ENCODE data around the gene PCNX3. TPM values are rescaled to one million over a fixed set of nuclear protein-coding genes. Genes with fewer than 3 reads are reported as not detected.

PCNX3 gene
- total RNA-seq, 4 donors from 2014 or later, result 56.4 to 89.0 (median 62.4) TPM

DNA sequence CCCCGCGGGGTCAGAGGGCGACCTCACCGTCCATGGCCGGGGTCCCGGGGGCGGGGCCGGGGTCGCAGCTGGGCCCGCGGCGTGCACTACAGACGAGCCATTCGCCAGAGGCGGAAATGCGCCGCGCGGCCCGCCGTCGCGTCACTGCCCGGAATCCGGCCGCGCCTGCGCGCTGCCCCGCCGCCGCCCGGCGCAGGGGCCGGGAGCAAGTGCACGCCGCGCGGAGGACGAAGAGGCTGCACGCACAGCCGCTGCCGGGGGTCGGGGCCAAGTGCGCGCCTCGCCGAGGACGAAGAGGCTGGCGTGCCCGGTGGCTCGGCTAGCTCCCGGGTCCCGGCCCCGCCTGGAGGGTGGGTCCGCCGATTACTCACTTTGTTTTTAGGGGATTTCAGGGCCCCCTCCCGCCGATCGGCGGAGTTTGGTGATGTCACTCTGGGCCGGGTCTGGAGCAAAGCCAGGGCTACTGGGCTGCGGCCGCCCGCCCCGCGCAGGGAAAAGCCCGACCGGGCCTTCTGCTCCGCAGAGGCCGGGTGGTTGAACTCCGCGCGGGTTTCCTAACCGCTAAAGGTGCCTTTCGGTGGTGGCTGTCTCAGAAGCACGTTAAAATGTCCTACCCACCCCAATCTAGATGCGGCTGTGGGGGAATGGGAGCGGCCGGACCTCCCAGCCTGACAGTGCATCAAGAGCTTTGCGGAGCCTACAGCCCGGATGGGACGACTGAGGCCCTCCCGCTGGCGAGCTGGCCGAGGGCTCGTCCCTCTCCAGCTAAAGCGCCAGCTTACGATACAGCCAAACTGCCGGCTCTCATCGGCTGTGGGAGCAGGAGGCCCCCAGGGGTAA lies 47.4 kb downstream of the PCNX3 start, which contains the start of gene RELA:
Gene RELA, minus strand, starts transcription at position 118 of the 840 bp plus-strand sequence. Its CDS starts 84 bp downstream, at position 34.
- intact Hi-C loops (cut with DNase I; ENCODE audit: low total_unique reads), result no loop called here
- H3K27ac ChIP-seq, result peak within 1 kb of the TSS; percentile 96 to 99 (median 98)
- peak; percentile 93 for DNase-seq
- in situ Hi-C loops (cut with MboI; ENCODE audit: low pct_ligation_motif_present in 1 of 4, low pct_unique_long_range_greater_than_20kb in 1 of 4, low sequenced_read_pairs in 3 of 4), result no loop called here
- 0% methylated on average over 38 of the region's 91 CpGs; no CpG with 5 or more reads in 1 of the 2 donors for WGBS, 2 donors (ENCODE audit: low coverage in 1 of 2)
- H3K36me3 ChIP-seq, result peaks cover 0 to 25% (median 12%) of the 10 kb centered on the region in 4 donors
- TF ChIP-seq EP300 (IDR thresholded peaks at IDR 0.05; ENCODE audit: low read depth) (peak; percentile 8), POLR2AphosphoS5 (IDR thresholded peaks at IDR 0.05) (peak; percentile 73 to 84 (median 75)), POLR2A (IDR thresholded peaks at IDR 0.05) (peak; percentile 92)
- TF ChIP-seq, protein P1, sequence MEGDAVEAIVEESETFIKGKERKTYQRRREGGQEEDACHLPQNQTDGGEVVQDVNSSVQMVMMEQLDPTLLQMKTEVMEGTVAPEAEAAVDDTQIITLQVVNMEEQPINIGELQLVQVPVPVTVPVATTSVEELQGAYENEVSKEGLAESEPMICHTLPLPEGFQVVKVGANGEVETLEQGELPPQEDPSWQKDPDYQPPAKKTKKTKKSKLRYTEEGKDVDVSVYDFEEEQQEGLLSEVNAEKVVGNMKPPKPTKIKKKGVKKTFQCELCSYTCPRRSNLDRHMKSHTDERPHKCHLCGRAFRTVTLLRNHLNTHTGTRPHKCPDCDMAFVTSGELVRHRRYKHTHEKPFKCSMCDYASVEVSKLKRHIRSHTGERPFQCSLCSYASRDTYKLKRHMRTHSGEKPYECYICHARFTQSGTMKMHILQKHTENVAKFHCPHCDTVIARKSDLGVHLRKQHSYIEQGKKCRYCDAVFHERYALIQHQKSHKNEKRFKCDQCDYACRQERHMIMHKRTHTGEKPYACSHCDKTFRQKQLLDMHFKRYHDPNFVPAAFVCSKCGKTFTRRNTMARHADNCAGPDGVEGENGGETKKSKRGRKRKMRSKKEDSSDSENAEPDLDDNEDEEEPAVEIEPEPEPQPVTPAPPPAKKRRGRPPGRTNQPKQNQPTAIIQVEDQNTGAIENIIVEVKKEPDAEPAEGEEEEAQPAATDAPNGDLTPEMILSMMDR (IDR thresholded peaks at IDR 0.05), result peak in 1 of 5 experiments; percentile 10
- peaks cover 17 to 29% (median 25%) of the 10 kb centered on the region in 4 donors for H3K4me1 ChIP-seq
- peak within 1 kb of the TSS; percentile 78 to 99 (median 86) for H3K4me3 ChIP-seq
- no peaks in the 10 kb centered on the region for H3K27me3 ChIP-seq
- H3K9me3 ChIP-seq, result no peaks in the 10 kb centered on the region

DNA sequence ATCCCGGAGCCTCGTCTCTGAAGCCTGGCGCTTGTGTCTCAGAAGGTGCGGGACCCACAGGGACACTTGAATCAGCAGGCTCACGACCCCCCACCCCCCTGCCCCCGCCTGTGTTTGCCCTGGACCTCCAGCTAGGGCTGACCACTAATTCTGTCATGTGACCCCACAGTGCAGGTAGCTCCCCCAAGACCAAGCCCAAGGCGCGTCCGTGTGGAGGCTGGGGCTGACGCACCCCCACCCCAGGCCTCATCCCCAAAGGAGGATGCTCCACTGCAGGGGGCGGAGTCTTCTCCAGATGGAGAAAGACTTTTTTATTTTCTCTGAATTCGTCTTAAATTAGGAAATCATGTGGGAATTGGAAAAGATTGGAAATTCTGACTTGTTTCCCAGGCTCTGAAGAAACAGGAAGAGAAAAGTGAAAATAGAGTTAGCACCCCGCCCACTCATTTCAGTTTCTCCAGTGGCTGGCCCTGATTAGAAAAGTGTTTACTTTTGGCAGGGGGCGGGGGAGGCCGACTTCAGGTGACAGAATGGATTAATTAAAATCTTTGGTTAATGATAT lies 48.1 kb downstream of the PCNX3 start:
- intact Hi-C loops (cut with DNase I; ENCODE audit: low total_unique reads) (no loop called here), in situ Hi-C loops (cut with MboI; ENCODE audit: low pct_ligation_motif_present in 1 of 4, low pct_unique_long_range_greater_than_20kb in 1 of 4, low sequenced_read_pairs in 3 of 4) (no loop called here)
- H3K36me3 ChIP-seq, result peaks cover 0 to 18% (median 9%) of the 10 kb centered on the region in 4 donors
- H3K4me1 ChIP-seq, result peaks cover 17 to 29% (median 25%) of the 10 kb centered on the region in 4 donors
- 1 to 3% methylated on average over 5 to 15 of the region's 15 CpGs for WGBS, 2 donors (ENCODE audit: low coverage in 1 of 2)
- TF ChIP-seq POLR2AphosphoS5 (IDR thresholded peaks at IDR 0.05), result peak in 2 of 3 donors; percentile 14 to 23
- no peak for TF ChIP-seq EP300 (IDR thresholded peaks at IDR 0.05; ENCODE audit: low read depth)
- peak overlapping the region; percentile 96 to 99 (median 98) for H3K27ac ChIP-seq
- no peaks in the 10 kb centered on the region for H3K9me3 ChIP-seq
- peak; percentile 66 for DNase-seq
- peak overlapping the region; percentile 43 to 92 (median 80) for H3K4me3 ChIP-seq
- H3K27me3 ChIP-seq, result no peaks in the 10 kb centered on the region

DNA sequence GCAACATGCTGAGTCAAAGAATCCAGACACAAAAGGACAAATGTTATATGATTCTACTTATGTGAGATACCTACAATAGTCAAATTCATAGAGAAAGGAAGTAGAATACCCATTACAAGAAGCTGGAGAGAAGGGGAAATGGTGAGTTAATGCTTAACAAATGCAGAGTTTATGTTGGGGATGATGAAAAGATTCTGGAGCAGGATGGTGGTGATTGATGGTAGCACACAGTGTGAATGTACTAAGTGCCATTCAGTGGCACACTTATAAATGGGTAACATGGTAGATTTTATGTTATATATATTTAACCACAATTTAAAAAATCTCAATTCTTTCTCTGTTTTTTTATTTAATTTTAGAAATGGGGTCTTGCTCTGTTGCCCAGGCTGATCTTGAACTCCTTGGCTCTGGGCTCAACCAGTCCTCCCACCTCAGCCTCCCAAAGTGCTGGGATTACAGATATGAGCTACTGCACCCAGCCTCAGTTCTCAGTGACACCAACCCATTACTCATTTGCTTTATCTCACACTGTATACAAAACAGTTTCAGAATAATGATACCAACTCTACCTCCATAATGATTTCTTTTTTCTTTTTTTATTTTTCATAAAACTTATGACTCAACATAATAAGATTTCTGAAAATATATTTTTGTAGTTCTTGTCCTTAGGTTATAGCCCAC lies 56.7 kb downstream of the PCNX3 start:
- Histone ChIP-seq H3K4me1 (no peaks in the 10 kb centered on the region), H3K9me3 (no peaks in the 10 kb centered on the region), H3K27ac (no peak overlapping the region), H3K4me3 (no peak overlapping the region), H3K36me3 (no peaks in the 10 kb centered on the region), H3K27me3 (no peaks in the 10 kb centered on the region)
- in situ Hi-C loops (cut with MboI; ENCODE audit: low pct_ligation_motif_present in 1 of 4, low pct_unique_long_range_greater_than_20kb in 1 of 4, low sequenced_read_pairs in 3 of 4) (no loop called here), intact Hi-C loops (cut with DNase I; ENCODE audit: low total_unique reads) (no loop called here)
- no peak for DNase-seq
- TF ChIP-seq POLR2AphosphoS5 (IDR thresholded peaks at IDR 0.05), result no peak

DNA sequence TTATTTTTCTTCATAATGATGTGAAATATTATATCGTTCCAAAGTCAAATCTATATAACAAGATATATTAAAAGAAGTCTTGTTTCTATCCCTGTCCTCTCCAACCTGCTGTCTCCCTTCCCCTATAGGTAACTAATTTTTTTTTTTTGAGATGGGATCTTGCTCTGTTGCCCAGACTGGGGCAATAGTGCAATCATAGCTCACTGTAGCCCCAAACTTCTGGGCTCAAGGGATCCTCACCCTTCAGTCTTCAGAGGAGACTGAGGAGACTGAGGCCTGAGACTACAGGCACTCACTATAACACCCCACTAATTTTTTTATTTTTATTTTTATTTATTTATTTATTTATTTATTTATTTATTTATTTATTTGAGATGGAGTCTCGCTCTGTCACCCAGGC lies 57.4 kb downstream of the PCNX3 start:
- TF ChIP-seq POLR2AphosphoS5 (IDR thresholded peaks at IDR 0.05) (no peak), POLR2A (IDR thresholded peaks at IDR 0.05) (no peak), EP300 (IDR thresholded peaks at IDR 0.05; ENCODE audit: low read depth) (no peak)
- TF ChIP-seq, protein P1 (IDR thresholded peaks at IDR 0.05), result no peak
- no peaks in the 10 kb centered on the region for H3K27me3 ChIP-seq
- no peak for DNase-seq
- no peak overlapping the region for H3K4me3 ChIP-seq
- no peak overlapping the region for H3K27ac ChIP-seq
- no peaks in the 10 kb centered on the region for H3K9me3 ChIP-seq
- no peaks in the 10 kb centered on the region for H3K4me1 ChIP-seq
- in situ Hi-C loops (cut with MboI; ENCODE audit: low pct_ligation_motif_present in 1 of 4, low pct_unique_long_range_greater_than_20kb in 1 of 4, low sequenced_read_pairs in 3 of 4) (no loop called here), intact Hi-C loops (cut with DNase I; ENCODE audit: low total_unique reads) (no loop called here)
- H3K36me3 ChIP-seq, result no peaks in the 10 kb centered on the region
- WGBS, 2 donors (ENCODE audit: low coverage in 1 of 2), result 88 to 96% methylated on average over 2 of the region's 2 CpGs
